WTC11 (cell line): ENCODE results near the gene DCLK2. TPM values are rescaled to one million over a fixed set of nuclear protein-coding genes. Genes with fewer than 3 reads are reported as not detected.

ENCODE experiments used
- ATAC-seq: fragments of 200-7000 bp; cut with Tn5 transposase; 2 replicates; pipeline ENCODE4 v1.10.0; 2021; ENCODE audit warnings: mild to moderate bottlenecking, moderate library complexity
- CTCF ChIA-PET: fragments of 300-600 bp; sonication (Branson Sonifier 250); formaldehyde crosslinking; loops from one replicate; lab custom pipeline; 2021; ENCODE audit warnings: antibody characterized with exemption; lab: Charles Lee
- POLR2A ChIA-PET: fragments of 350-600 bp; sonication (Branson Sonifier 250); formaldehyde crosslinking; loops from one replicate; lab custom pipeline; 2021; ENCODE audit warnings: antibody characterized with exemption; lab: Charles Lee
- DNase-seq: peaks from one replicate; pipeline ENCODE4 v3.0.0; 2021; ENCODE audit warnings: low spot score
- H3K27ac Mint-ChIP-seq: 2 replicates; pipeline ENCODE4 v1.8.0; 2021; ENCODE audit warnings: mixed read lengths
- H3K27me3 Mint-ChIP-seq: 2 replicates; pipeline ENCODE4 v1.8.0; 2021; ENCODE audit warnings: low read depth, mild to moderate bottlenecking, moderate library complexity, mixed read lengths
- H3K36me3 Mint-ChIP-seq: 2 replicates; pipeline ENCODE4 v1.8.0; 2021; ENCODE audit warnings: mixed read lengths
- H3K4me1 Mint-ChIP-seq: 2 replicates; pipeline ENCODE4 v1.8.0; 2022; ENCODE audit warnings: mixed read lengths
- H3K4me3 Mint-ChIP-seq: 2 replicates; pipeline ENCODE4 v1.8.0; 2021; ENCODE audit warnings: mild to moderate bottlenecking, moderate library complexity, mixed read lengths
- H3K9me3 Mint-ChIP-seq: 2 replicates; pipeline ENCODE4 v1.8.0; 2021; ENCODE audit warnings: mixed read lengths
- CREB1 ChIP-seq: sonication (generic); formaldehyde crosslinking; IDR thresholded peaks from 2 replicates; pipeline ENCODE4 v1.8.0; 2023; ENCODE audit warnings: mild to moderate bottlenecking, missing genetic modification reagents
- ELF4 ChIP-seq: sonication (generic); formaldehyde crosslinking; IDR thresholded peaks from 2 replicates; pipeline ENCODE4 v1.8.1; 2022; ENCODE audit warnings: low read depth, mild to moderate bottlenecking, moderate library complexity, missing genetic modification reagents
- FOXJ3 ChIP-seq: sonication (generic); formaldehyde crosslinking; IDR thresholded peaks from 2 replicates; pipeline ENCODE4 v1.9.0; 2021; ENCODE audit warnings: missing genetic modification reagents, mild to moderate bottlenecking, borderline replicate concordance
- FOXK1 ChIP-seq: sonication (generic); formaldehyde crosslinking; IDR thresholded peaks from 2 replicates; pipeline ENCODE4 v1.8.0; 2022; ENCODE audit warnings: mild to moderate bottlenecking, moderate library complexity, missing genetic modification reagents
- GTF2I ChIP-seq: fragments of 250-450 bp; sonication (Bioruptor Pico); conservative IDR thresholded peaks from 2 replicates; pipeline ENCODE4 v1.4.0; 2021; ENCODE audit warnings: mild to moderate bottlenecking
- IRF2 ChIP-seq: sonication (generic); formaldehyde crosslinking; IDR thresholded peaks from 2 replicates; pipeline ENCODE4 v1.8.0; 2022; ENCODE audit warnings: low read depth, missing genetic modification reagents, borderline replicate concordance
- MXD4 ChIP-seq: fragments of 250-450 bp; sonication (Bioruptor Pico); IDR thresholded peaks from 2 replicates; pipeline ENCODE4 v1.8.0; 2021; ENCODE audit warnings: mild to moderate bottlenecking, moderate library complexity, borderline replicate concordance
- NFYB ChIP-seq: sonication (generic); formaldehyde crosslinking; conservative IDR thresholded peaks from 2 replicates; pipeline ENCODE4 v1.8.0; 2022; ENCODE audit warnings: low read depth, missing genetic modification reagents
- NR3C1 ChIP-seq: sonication (generic); formaldehyde crosslinking; conservative IDR thresholded peaks from 2 replicates; pipeline ENCODE4 v1.8.1; 2023; ENCODE audit warnings: low read depth, mild to moderate bottlenecking, missing genetic modification reagents
- PRRX2 ChIP-seq: fragments of 250-450 bp; sonication (Bioruptor Pico); IDR thresholded peaks from 2 replicates; pipeline ENCODE4 v1.8.0; 2021; ENCODE audit warnings: mild to moderate bottlenecking
- SMAD3 ChIP-seq: sonication (generic); formaldehyde crosslinking; IDR thresholded peaks from 2 replicates; pipeline ENCODE4 v1.8.0; 2022; ENCODE audit warnings: missing genetic modification reagents, mild to moderate bottlenecking, borderline replicate concordance
- ZBTB21 ChIP-seq: sonication (generic); formaldehyde crosslinking; IDR thresholded peaks from 2 replicates; pipeline ENCODE4 v1.8.1; 2023; ENCODE audit warnings: mild to moderate bottlenecking, missing genetic modification reagents, borderline replicate concordance
- ZNF219 ChIP-seq: sonication (generic); formaldehyde crosslinking; IDR thresholded peaks from 2 replicates; pipeline ENCODE4 v1.8.0; 2023; ENCODE audit warnings: missing genetic modification reagents, mild to moderate bottlenecking, borderline replicate concordance
- ZNF263 ChIP-seq: sonication (generic); formaldehyde crosslinking; IDR thresholded peaks from 2 replicates; pipeline ENCODE4 v1.8.1; 2022; ENCODE audit warnings: low read depth, mild to moderate bottlenecking, moderate library complexity, missing genetic modification reagents
- total RNA-seq: library from RNA; stranded (reverse); gene quantifications from 3 replicates; pipeline ENCODE4 v1.2.3, GENCODE V29; 2021
- TF ChIP-seq, protein P1 (sequence below): sonication (generic); formaldehyde crosslinking; IDR thresholded peaks from 2 replicates; pipeline ENCODE4 v1.8.0; 2022; ENCODE audit warnings: mild to moderate bottlenecking, missing genetic modification reagents
- TF ChIP-seq, protein P2 (sequence below): sonication (generic); formaldehyde crosslinking; IDR thresholded peaks from 2 replicates; pipeline ENCODE4 v1.8.0; 2022; ENCODE audit warnings: mild to moderate bottlenecking, missing genetic modification reagents
- TF ChIP-seq, protein P3 (sequence below): fragments of 200-600 bp; IDR thresholded peaks from 2 replicates; pipeline ENCODE4 v1.8.0; 2022; ENCODE audit warnings: antibody characterized with exemption
- TF ChIP-seq, protein P4 (sequence below): sonication (generic); formaldehyde crosslinking; IDR thresholded peaks from 2 replicates; pipeline ENCODE4 v1.8.0; 2022; ENCODE audit warnings: missing genetic modification reagents
- TF ChIP-seq, protein P5 (sequence below): sonication (generic); formaldehyde crosslinking; IDR thresholded peaks from 2 replicates; pipeline ENCODE4 v1.8.1; 2023; ENCODE audit warnings: mild to moderate bottlenecking, missing genetic modification reagents, borderline replicate concordance
- TF ChIP-seq, protein P6 (sequence below): fragments of 250-450 bp; sonication (Bioruptor Pico); IDR thresholded peaks from 2 replicates; pipeline ENCODE4 v1.8.0; 2021; ENCODE audit warnings: mild to moderate bottlenecking

Gene DCLK2
- total RNA-seq, 1 experiment from 2014 or later = 0.17 TPM

DNA sequence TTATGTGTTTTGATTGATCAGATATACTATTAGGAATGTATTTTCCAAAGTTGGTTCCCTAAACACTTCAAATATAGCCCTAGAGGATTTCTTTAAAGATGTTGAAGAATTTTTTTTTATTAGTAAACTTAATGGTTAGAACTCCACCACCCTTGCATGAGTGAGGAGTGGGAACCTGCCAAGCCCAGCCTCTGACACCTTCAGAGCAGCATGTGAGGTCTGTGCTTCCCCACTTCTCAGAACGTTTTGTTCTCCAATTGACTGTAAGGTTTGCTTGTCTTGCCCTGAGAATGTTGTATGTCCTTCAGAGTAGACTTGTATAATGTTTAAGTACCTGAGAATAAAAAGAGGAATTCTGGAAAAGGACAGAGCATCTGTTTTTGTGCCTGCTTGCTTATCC is 126.8 kb downstream of the DCLK2 start (continued):
- TF ChIP-seq, protein P1, sequence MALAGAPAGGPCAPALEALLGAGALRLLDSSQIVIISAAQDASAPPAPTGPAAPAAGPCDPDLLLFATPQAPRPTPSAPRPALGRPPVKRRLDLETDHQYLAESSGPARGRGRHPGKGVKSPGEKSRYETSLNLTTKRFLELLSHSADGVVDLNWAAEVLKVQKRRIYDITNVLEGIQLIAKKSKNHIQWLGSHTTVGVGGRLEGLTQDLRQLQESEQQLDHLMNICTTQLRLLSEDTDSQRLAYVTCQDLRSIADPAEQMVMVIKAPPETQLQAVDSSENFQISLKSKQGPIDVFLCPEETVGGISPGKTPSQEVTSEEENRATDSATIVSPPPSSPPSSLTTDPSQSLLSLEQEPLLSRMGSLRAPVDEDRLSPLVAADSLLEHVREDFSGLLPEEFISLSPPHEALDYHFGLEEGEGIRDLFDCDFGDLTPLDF (CRISPR knock-in tag) = no peak
- TF ChIP-seq, protein P2, sequence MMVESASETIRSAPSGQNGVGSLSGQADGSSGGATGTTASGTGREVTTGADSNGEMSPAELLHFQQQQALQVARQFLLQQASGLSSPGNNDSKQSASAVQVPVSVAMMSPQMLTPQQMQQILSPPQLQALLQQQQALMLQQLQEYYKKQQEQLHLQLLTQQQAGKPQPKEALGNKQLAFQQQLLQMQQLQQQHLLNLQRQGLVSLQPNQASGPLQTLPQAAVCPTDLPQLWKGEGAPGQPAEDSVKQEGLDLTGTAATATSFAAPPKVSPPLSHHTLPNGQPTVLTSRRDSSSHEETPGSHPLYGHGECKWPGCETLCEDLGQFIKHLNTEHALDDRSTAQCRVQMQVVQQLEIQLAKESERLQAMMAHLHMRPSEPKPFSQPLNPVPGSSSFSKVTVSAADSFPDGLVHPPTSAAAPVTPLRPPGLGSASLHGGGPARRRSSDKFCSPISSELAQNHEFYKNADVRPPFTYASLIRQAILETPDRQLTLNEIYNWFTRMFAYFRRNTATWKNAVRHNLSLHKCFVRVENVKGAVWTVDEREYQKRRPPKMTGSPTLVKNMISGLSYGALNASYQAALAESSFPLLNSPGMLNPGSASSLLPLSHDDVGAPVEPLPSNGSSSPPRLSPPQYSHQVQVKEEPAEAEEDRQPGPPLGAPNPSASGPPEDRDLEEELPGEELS = no peak

DNA sequence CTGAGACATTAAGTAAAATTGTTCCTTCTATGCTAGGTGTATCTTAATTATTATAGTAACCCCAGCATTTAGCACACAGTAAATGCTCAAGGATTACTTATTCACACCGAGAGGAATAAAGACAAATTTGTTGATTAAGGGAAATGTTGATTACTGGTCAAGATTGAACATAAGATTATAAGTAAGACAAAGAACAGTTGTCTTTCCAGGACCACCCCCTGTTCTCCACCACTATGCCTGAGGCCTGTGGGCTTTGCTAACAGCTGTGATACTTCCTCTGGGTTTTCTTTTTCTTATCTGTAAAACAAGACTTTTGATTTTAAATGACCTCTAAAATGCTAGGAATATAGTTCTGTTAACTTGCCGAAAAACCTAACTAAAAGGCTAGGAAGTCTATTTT is 128.0 kb downstream of the DCLK2 start:
- TF ChIP-seq FOXK1 (CRISPR knock-in tag) = no peak
- TF ChIP-seq, protein P3, sequence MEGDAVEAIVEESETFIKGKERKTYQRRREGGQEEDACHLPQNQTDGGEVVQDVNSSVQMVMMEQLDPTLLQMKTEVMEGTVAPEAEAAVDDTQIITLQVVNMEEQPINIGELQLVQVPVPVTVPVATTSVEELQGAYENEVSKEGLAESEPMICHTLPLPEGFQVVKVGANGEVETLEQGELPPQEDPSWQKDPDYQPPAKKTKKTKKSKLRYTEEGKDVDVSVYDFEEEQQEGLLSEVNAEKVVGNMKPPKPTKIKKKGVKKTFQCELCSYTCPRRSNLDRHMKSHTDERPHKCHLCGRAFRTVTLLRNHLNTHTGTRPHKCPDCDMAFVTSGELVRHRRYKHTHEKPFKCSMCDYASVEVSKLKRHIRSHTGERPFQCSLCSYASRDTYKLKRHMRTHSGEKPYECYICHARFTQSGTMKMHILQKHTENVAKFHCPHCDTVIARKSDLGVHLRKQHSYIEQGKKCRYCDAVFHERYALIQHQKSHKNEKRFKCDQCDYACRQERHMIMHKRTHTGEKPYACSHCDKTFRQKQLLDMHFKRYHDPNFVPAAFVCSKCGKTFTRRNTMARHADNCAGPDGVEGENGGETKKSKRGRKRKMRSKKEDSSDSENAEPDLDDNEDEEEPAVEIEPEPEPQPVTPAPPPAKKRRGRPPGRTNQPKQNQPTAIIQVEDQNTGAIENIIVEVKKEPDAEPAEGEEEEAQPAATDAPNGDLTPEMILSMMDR = no peak
- no peak for TF ChIP-seq ZNF263
- TF ChIP-seq, protein P4, sequence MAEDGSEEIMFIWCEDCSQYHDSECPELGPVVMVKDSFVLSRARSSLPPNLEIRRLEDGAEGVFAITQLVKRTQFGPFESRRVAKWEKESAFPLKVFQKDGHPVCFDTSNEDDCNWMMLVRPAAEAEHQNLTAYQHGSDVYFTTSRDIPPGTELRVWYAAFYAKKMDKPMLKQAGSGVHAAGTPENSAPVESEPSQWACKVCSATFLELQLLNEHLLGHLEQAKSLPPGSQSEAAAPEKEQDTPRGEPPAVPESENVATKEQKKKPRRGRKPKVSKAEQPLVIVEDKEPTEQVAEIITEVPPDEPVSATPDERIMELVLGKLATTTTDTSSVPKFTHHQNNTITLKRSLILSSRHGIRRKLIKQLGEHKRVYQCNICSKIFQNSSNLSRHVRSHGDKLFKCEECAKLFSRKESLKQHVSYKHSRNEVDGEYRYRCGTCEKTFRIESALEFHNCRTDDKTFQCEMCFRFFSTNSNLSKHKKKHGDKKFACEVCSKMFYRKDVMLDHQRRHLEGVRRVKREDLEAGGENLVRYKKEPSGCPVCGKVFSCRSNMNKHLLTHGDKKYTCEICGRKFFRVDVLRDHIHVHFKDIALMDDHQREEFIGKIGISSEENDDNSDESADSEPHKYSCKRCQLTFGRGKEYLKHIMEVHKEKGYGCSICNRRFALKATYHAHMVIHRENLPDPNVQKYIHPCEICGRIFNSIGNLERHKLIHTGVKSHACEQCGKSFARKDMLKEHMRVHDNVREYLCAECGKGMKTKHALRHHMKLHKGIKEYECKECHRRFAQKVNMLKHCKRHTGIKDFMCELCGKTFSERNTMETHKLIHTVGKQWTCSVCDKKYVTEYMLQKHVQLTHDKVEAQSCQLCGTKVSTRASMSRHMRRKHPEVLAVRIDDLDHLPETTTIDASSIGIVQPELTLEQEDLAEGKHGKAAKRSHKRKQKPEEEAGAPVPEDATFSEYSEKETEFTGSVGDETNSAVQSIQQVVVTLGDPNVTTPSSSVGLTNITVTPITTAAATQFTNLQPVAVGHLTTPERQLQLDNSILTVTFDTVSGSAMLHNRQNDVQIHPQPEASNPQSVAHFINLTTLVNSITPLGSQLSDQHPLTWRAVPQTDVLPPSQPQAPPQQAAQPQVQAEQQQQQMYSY (CRISPR knock-in tag) = no peak
- TF ChIP-seq GTF2I (CRISPR knock-in tag) = no peak
- no peak for TF ChIP-seq IRF2 (CRISPR knock-in tag)
- no peak for TF ChIP-seq FOXJ3 (CRISPR knock-in tag)
- TF ChIP-seq CREB1 (CRISPR knock-in tag) = no peak
- TF ChIP-seq, protein P5, sequence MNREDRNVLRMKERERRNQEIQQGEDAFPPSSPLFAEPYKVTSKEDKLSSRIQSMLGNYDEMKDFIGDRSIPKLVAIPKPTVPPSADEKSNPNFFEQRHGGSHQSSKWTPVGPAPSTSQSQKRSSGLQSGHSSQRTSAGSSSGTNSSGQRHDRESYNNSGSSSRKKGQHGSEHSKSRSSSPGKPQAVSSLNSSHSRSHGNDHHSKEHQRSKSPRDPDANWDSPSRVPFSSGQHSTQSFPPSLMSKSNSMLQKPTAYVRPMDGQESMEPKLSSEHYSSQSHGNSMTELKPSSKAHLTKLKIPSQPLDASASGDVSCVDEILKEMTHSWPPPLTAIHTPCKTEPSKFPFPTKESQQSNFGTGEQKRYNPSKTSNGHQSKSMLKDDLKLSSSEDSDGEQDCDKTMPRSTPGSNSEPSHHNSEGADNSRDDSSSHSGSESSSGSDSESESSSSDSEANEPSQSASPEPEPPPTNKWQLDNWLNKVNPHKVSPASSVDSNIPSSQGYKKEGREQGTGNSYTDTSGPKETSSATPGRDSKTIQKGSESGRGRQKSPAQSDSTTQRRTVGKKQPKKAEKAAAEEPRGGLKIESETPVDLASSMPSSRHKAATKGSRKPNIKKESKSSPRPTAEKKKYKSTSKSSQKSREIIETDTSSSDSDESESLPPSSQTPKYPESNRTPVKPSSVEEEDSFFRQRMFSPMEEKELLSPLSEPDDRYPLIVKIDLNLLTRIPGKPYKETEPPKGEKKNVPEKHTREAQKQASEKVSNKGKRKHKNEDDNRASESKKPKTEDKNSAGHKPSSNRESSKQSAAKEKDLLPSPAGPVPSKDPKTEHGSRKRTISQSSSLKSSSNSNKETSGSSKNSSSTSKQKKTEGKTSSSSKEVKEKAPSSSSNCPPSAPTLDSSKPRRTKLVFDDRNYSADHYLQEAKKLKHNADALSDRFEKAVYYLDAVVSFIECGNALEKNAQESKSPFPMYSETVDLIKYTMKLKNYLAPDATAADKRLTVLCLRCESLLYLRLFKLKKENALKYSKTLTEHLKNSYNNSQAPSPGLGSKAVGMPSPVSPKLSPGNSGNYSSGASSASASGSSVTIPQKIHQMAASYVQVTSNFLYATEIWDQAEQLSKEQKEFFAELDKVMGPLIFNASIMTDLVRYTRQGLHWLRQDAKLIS (CRISPR knock-in tag) = no peak
- no peak for TF ChIP-seq NR3C1
- no peak for TF ChIP-seq NFYB (CRISPR knock-in tag)
- TF ChIP-seq ZBTB21 (CRISPR knock-in tag) = no peak
- TF ChIP-seq ELF4 (CRISPR knock-in tag) = no peak
- TF ChIP-seq PRRX2 (CRISPR knock-in tag) = no peak
- TF ChIP-seq MXD4 (CRISPR knock-in tag) = no peak
- TF ChIP-seq ZNF219 (CRISPR knock-in tag) = no peak
- no peak for TF ChIP-seq SMAD3 (CRISPR knock-in tag)
- TF ChIP-seq, protein P6, sequence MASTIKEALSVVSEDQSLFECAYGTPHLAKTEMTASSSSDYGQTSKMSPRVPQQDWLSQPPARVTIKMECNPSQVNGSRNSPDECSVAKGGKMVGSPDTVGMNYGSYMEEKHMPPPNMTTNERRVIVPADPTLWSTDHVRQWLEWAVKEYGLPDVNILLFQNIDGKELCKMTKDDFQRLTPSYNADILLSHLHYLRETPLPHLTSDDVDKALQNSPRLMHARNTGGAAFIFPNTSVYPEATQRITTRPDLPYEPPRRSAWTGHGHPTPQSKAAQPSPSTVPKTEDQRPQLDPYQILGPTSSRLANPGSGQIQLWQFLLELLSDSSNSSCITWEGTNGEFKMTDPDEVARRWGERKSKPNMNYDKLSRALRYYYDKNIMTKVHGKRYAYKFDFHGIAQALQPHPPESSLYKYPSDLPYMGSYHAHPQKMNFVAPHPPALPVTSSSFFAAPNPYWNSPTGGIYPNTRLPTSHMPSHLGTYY (CRISPR knock-in tag) = no peak
- Mint-ChIP-seq H3K27me3 (peaks cover 15% of the 10 kb centered on the region), H3K27ac (no peak overlapping the region), H3K4me1 (no peaks in the 10 kb centered on the region), H3K36me3 (no peaks in the 10 kb centered on the region), H3K9me3 (no peaks in the 10 kb centered on the region), H3K4me3 (no peak overlapping the region)
- ATAC-seq (no peak), DNase-seq (no peak)
- ChIA-PET CTCF (interaction anchor here (0.7 to 1.1 kb wide), 4 partner anchors 9 to 37 kb away, joined by 3 to 5 read pairs (median 4); no protein-coding TSS in a partner anchor), POLR2A (no interaction called here)
